Left forelimb (tissue), 1 donor: ENCODE data around the gene LANCL3.

Experiments used
- DNase-seq: peaks from one replicate; pipeline ENCODE4 v3.0.0-alpha.2; 2018; ENCODE audit warnings: low spot score

Gene LANCL3

DNA sequence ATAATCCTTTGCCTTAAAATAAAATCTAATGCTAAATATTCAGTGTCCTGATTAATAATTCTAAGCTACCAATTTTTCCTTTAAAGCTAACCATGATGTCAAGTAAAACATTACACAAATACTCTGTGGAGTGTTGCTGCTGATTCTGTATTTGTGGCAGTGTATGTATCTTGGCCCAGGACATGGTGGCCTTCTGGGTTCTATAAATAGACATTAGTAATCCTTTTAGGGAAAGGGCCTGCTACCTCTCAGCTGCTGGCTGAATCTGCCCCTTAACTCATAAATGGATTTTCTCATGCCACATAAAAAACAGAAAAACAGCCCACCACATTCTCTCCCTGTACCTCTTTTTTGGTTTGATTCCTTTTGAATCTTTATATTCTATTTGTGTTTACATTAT is 113.0 kb downstream of the LANCL3 start:
- no peak for DNase-seq

DNA sequence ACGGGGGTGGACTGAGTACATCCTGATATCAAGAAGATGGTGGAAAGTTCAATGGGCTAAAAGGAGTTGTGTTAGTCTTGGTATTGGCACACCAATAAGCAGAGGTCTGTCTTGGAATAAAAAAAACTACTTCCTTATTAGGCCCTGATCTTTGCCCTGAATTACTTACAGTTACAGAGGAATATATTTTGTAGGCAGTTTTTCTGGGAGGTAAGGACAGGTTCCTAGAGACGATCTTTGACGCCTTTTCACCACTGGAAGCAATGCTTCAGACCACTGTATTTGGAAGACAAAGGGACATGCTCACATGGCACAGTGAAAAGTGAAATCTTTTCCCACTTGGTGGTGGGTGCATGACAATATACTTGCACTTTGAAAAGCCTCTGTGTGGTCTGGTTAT is 113.5 kb downstream of the LANCL3 start:
- DNase-seq = no peak

DNA sequence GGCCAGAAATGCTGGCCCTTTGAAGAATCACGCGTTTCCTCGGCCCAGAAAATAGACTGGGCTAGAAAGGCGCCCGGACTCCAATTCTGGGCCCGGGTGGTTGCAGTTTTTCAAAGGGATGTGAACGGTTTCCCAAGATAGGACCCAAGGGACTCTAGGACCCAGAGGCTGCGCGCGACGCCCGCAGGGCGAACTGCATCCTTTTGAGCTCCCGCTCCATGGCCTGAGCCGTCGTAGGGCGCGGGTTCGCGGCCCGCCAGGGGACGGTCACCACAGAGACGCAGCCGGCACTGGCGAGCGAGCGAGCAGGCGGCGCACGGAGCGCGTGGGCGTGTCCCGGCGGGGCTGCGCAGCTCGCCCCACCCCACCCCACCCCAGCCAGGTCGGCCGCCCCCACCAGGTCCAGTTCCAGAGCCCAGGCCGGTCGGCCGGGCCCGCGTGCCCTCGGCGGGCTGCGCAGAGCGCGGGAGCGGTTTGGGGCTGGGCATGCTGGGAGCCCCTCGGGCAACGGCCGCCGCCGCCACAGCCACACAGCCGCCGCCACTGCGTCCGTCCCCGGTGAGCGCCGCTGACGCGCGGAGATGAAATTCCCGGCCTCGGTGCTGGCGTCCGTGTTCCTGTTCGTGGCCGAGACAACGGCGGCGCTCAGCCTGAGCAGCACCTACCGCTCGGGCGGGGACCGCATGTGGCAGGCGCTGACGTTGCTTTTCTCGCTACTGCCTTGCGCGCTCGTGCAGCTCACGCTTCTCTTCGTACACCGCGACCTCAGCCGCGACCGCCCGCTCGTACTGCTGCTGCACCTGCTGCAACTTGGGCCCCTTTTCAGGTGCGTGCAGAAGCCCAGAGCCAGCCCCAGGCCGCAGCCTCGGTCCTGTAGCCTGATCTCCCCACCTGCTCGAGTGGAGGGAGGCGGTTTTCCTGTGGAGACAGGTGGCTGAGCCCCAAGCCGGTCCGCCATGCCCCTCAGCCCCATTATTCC is 114.2 kb downstream of the LANCL3 start, which contains the start of gene XK:
XK (plus strand) TSS at position 411 of the 979 bp plus-strand sequence; CDS start at position 582, 171 bp downstream.
- peak; percentile 53 for DNase-seq

DNA sequence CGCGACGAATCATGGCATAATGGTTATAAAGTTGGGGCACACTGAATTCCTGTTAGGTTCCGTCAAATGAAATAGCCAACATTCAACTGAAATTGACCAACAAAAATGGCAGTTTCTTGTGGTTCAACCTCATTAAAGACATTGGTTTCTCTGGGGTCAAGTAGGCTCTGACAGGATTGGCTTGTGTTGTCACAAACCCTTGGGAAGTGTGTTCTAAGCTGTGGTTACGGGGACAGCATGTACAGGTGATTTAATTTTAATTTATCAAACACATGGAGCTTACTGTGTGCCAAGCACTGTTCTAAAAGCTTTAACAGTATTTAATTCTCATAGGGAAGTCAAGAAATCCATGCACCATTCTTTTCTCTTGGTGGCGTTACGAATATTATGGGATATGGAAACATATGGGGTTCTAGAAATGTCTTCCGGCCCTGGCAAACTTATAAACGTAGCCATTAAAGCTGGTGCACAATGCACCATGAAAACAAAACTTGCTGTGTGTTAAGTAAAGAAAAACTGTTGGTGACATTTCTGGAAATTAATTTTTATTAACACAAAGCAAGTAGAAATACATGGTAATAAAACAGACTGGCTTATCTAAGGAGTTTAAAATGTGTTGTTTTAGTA is 115.0 kb downstream of the LANCL3 start:
- no peak for DNase-seq

DNA sequence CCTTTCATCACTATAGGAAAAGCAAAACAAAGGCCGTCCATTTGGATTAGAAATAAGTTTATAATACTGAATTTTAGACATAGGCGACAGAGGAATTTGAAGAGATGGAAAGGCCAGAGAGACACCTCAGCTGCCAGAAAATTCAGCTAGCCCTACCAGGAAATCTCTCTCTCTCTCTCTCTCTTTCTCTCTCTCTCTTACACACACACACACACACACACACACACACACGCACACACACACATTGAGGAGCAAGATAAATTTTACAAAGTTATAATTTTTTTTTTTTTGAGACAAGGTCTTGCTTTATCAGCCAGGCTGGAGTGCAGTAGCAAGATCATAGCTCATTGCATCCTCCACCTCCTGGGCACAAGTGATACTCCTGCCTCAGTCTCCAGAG is 115.5 kb downstream of the LANCL3 start:
- no peak for DNase-seq

DNA sequence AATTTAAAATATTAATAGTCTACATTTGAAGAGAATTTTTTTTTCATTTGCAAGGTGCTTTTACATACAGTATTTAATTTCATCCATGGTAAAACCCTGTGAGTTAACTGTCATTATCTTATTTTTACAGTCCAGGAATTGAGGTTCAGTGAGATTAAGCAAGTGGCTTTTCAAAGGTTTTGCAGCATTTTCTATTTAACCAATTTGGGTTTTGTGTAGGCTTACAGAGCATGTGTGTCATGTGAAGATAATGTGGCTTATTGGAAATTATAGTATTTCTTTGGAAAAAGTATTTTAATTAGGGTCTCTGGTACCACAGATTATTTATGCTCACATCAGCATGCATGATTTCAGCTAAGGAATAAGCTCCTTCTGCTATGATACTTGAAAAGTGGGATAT is 118.7 kb downstream of the LANCL3 start:
- no peak for DNase-seq

DNA sequence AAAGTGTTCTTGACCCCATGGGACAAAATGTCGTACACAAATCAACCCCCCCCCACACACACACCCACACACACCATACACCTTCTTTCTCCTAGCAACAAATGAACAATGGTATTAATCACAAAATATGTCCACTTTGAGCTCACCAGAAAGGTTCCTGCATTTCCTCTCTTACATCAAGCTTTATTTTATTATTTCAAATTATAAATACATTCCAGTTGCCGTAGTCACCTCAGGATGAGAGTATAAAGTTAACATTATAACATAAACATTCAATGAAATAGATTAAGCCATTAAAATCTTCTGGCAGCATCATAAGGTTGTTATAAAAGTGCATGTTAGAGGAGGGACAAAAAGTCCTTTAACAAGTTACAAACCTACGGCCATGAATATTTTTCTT is 121.5 kb downstream of the LANCL3 start:
- DNase-seq = no peak

DNA sequence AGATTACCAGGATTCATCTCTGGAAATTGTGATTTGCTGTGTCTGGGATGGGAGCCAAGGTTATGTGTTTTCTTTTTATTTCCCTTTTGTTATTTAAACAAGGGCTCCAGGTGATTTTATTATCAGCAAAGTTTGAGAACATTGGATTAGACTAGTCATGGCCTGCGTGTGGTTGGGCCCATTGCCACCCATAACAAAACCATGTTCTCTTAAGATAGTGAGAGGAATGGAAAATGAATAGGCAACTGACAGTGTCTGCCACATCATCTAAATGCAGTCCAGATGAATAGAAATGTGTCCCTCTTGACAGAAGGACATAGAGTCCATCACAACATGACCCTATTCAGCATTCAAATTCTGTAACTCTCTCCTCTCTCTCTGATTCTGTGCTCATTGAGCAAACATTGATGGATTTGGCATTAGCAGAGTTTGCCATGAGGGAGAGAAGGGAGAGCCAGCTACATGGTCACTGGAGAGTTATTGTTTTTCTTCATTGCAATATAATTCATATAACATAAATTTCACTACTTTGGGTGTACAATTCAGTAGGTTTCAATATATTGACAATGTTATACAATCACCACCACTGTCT is 125.8 kb downstream of the LANCL3 start:
- DNase-seq = no peak

DNA sequence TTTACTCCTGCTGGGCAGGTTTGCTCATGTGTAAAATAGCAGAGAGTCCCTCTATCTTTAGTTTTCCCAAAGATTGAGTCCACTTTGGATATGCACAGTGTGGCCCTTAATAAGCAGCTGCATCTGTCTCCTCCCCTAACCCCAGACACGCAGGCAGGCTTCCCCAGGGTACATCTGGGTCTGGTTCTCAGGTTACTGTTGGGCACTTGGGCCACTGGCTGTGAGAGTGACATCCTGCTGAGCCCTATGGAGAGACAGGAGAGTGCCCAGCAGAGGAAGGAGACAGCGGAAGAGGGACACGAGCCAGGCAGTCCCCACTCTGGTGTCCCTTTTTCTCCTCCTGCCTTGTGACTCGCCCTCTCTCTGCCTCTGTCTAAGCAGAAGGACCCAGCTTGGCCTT is 130.1 kb downstream of the LANCL3 start:
- DNase-seq = no peak

DNA sequence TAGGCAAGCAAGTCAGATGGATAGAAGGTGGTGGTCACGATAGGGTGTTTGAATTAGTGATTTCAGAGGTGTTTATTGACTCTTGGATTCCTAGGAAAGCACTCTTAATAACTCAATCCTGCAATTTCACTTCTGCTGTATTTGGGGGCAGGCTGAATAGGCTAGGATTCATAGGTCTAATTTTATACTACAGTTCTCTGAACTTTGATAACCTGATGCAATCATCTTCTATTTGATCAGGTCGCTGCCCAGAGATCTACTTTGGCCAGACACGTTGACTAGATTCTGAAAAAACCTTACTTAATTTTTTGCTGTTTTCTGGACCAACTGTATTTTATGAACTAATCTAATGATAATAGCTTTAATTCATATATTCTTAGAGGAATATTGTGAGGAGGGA is 140.5 kb downstream of the LANCL3 start:
- no peak for DNase-seq

DNA sequence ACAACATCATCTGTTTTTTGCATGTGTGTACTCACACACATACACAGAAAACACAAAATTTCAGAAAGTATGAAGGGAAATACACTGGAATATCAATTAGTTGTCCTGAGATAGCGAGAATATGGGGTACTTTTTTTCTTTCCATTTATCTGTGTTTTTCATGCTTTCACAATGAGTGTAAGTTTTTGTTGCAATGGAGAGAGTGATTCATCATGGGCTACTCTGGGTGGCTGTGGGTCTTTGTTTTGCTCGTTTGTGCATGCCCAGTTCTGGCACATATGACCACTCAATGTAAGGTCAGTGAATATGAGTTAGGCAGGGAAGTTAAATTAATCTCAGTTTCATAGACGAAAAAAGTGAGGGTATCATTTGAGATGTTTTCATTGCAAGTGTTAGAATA is 141.0 kb downstream of the LANCL3 start:
- DNase-seq = no peak

DNA sequence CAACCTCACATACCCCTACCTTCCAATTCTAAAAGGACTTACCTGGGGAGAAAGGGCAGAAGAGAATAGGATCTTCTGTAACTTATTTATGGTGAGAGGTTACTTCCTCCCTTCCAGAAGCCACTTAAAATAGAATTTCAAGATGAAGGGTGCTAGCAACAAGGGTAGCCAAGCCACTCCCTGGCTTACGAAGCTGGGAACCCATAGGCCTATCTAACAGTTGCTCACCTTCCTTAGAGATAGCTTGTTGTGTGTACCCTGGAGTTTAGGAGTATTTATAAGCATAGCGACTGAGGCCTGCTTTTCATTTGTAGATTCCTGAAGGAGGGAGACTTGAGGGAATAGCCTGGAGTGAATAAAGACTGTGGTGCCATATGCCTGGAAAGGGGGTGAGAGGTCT is 143.0 kb downstream of the LANCL3 start:
- no peak for DNase-seq

DNA sequence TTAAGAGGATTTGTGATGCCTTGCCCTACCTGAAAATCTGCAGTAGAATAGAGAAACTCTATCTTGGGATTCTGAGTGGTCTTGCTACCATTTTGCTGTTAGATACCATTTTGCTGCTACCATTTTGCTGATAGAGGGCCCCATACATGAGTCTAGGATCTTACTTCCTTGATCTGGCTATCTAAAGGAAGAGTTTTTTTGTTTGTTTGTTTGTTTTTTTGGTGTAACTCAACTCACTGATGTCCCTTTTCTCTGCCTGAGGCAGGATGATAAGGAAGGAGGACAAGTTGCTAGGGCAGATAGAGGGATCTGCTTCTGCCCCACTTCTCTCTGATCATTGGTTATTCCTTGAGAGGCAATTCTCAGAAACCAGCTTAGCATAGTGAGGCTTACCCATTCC is 145.1 kb downstream of the LANCL3 start:
- DNase-seq = no peak

DNA sequence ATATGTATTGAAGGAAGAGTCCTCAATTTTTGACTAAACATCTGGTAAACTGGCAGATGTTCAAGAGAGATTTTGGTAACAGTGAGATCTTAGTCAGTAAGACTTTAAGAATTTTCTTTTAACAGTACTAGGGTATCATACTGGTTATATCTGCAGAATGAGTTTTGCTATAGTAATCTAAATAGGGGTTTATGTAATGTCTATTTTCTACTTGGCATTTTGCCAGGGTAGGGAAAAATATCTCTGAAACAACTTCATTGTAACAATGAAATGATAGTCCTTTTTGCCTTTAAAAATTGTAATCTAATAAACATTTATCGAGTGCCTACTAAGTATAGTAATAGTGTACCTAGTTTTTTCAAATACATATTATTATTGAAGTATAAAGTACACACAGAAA is 146.2 kb downstream of the LANCL3 start:
- no peak for DNase-seq

DNA sequence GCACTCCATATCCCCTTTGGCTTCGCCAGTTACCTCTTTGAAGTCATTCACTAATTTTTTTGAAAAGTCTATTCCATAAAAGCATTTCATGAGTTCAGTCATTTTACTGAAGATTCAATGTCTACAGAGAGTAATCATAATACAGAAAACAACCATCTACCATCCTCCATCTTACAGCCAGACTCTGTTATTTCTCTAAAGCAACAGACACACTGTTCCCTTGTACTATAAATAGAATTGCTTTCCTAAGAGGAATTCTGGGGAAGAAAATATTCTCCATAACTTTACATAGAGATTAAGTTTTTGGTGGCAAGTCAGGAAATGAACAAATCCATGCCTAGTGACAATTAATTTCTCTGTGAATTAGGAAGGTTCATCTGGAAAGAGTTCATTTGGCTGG is 151.1 kb downstream of the LANCL3 start:
- DNase-seq = no peak

DNA sequence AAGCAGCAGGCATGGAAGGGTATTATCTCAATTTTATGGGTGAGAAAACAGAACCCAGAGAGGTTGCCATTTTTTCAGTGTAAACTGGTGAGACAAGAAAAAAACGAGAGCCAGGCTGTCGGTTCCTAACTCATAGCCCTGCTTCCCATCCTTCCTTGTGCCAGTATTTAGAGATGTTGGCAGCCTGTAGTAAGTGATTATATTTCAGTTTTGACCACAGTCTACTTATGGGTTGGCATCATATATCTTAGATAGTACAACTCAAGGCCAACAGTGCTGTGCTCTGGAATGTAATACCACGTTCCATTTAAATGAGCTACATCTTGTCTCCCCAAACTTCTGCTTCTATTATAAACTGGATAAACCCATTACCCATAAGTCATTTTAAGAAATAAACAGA is 154.9 kb downstream of the LANCL3 start:
- no peak for DNase-seq
